ENCODE data around the gene ADAMTS9.

Gene ADAMTS9

DNA sequence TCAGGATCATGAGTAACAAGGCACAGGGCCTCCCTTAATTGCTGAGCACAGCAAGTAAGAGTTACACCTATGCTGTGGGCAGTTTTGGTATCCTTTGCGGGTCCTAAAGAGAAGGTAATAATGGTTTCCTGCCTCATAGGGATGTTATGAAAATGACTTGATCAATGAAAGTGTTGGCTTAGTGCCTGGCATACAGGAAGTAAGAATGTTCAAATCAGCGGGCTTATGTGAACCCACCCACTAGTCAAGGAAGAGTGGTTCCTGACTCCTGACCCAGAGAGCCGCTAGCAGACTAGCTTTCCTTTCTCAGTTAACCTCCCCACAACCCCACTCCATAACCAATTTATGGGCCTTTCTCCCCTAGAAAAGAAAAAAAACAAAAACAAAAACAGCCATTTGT is 5.2 kb upstream of the ADAMTS9 start:
- Mint-ChIP-seq H3K4me1 (no peaks in the 10 kb centered on the region), H3K36me3 (no peaks in the 10 kb centered on the region), H3K27ac (no peak overlapping the region), H3K4me3 (no peak overlapping the region), H3K27me3 (peaks cover 18% of the 10 kb centered on the region), H3K9me3 (peaks cover 4% of the 10 kb centered on the region)

DNA sequence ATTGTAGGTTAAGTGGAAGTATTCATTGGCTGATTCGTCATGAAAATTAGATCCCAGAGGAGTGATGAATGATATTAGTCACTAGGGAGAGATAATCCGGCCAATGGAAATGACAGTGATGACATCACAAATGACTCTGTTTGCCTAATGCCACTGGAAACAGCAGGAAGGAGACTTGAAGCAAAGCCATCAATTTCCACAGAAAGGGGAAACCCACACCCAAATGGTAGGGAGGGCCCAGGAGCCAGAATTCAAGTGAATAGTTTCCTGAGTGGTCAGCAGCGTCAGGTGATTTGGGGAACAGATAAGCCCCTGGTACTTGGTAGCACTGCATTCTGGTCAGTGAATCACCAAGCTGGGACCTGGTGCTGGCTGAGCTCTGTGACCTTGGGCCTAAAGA is 3.3 kb upstream of the ADAMTS9 start:
- peaks cover 4% of the 10 kb centered on the region for H3K9me3 Mint-ChIP-seq
- H3K27ac Mint-ChIP-seq = no peak overlapping the region
- no peaks in the 10 kb centered on the region for H3K36me3 Mint-ChIP-seq
- H3K27me3 Mint-ChIP-seq = peaks cover 29% of the 10 kb centered on the region
- peaks cover 11% of the 10 kb centered on the region for H3K4me1 Mint-ChIP-seq
- no peak overlapping the region for H3K4me3 Mint-ChIP-seq

DNA sequence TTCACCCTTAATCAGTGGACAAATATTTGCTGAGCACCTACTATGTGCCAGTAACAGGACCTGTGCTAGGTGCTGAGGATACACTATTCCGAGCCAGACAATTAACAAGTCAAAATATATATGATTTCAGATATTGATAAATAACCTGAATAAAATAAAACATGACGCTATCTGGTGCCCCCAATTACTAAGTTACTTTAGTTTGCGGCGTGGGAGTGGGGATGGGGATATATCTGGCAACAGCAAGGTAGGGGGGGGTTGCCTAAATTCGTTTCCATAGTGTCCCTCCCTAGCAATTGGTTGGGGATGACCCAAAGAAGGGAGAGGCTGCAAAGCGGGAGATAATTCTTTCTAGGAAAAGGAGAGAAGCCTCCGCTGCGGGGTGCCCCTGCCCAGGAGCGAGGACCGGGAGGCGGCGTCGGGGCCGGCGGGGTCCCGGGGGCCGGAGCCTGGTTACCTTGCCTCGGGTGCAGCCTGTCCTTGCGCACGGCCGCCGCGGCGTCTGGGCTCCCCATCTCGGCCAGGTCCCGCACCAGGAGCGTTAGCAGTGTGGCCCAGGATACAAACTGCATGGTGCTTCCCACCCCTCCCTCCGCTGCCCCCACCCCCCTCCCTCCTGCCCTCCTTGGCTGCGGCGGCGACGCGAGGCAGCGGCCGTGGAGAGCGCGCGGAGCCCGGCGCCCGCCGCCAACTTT is 567 bp downstream of the ADAMTS9 start:
- Mint-ChIP-seq H3K9me3 (peaks cover 2% of the 10 kb centered on the region), H3K36me3 (no peaks in the 10 kb centered on the region), H3K27ac (no peak overlapping the region), H3K27me3 (peaks cover 46% of the 10 kb centered on the region), H3K4me3 (no peak overlapping the region), H3K4me1 (peaks cover 11% of the 10 kb centered on the region)

DNA sequence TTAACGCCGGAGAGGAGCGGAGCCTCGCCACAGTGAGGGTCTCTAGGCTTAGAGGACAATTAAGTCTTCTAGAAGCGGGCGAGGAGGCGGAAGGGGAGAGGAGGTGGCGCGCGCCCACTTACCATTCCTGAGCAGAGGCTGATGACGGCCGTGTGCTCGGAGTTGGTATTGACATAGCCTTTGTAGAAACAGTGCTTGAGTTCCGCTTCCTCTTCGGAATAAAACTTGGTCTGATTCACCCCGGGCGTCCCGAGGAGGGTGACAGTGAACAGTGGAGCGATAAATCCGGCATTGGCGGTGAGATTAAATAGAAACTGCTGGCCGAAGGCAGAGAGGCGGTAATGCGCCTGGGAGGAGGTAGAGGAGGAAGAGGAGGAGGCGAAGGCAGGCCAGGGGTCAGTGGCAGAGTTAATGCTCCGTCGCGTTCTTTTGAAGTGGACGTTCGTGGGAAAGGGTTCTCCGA is 1.3 kb downstream of the ADAMTS9 start:
- no peak overlapping the region for H3K27ac Mint-ChIP-seq
- no peak overlapping the region for H3K4me3 Mint-ChIP-seq
- H3K4me1 Mint-ChIP-seq = peaks cover 11% of the 10 kb centered on the region
- H3K9me3 Mint-ChIP-seq = no peaks in the 10 kb centered on the region
- H3K27me3 Mint-ChIP-seq = peaks cover 43% of the 10 kb centered on the region
- no peaks in the 10 kb centered on the region for H3K36me3 Mint-ChIP-seq

DNA sequence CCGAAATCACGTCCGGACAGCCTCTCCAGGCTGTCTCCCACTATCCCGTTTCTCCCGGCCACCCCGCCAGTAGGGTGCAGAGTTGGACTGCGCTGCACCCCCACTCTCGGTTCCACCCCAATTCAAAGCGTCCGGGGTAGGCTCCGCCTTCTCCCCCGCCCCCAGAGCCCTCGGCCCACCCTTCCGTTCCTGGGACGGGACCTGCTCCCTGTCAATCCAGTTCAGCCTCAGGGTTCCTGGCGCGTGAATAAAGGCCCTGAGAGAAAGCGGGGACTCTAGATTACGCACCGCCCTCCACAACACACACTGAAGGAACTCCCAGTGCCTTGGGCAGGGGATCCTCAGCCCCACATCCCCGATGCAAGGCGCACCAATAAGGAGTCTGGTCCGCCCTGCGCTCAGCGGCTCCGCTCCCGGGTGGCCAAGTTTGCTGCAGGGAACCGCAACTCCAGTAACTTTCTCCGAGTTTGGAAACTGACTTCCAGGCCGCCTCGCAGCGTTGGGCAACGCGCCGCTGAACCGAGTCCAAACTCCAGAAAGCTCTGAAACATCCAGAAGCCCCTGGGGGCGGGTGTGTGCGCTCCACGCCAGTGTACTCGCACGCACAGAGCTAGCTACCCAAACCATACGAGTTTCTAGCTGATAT is 1.9 kb downstream of the ADAMTS9 start:
- Mint-ChIP-seq H3K4me1 (peaks cover 11% of the 10 kb centered on the region), H3K27ac (no peak overlapping the region), H3K4me3 (no peak overlapping the region), H3K27me3 (peaks cover 42% of the 10 kb centered on the region), H3K36me3 (no peaks in the 10 kb centered on the region), H3K9me3 (no peaks in the 10 kb centered on the region)

DNA sequence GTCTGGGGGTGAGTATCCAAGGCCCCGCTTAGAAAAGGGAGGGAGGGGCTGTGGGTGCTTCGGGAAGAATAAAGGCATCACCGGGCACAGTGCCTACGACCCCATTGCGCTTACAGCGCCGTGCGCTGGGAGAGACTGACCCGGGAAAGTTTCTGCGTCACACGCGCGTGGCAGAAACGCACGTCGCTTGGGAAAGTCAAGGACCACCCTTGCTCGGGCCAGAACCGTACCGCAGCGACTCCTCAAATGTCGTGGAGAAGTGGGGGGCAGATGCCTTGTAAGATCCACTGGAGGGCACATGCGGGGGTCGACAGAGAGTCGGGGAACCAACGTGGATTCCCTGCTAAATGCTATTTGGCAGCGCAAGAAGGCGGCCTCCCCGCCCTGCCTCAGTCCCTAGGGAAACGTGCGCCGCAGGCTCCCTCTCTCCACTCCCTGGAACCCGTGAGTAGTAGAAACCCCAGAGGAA is 2.4 kb downstream of the ADAMTS9 start:
- Mint-ChIP-seq H3K4me1 (peaks cover 11% of the 10 kb centered on the region), H3K27ac (no peak overlapping the region), H3K9me3 (no peaks in the 10 kb centered on the region), H3K36me3 (no peaks in the 10 kb centered on the region), H3K4me3 (no peak overlapping the region), H3K27me3 (peaks cover 39% of the 10 kb centered on the region)

DNA sequence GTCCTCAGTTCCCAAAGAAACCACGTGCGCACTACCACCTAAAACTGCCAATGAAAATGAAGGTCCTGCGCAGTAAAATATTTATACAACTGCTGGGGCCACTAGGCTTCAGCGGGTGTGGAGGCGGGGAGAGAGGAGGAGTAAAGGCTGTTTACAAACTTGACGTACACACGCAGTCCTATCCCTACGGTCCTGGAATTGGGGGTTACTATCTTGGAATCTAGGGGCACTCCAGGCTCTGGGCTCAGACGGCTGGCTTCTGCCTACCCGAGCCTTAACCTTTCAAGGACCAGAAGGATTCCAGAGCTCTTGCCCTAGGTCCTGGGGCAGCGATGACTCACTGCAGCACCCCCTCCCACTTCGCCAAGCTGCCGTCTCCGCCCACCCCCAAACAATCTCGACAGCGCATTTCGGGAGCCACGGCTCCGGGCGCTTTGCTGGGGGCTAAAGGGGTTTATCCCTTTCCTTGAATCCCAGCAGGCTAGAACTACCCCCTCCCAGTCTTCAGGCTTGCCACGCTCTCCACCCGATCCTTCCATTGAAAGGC is 3.0 kb downstream of the ADAMTS9 start:
- no peaks in the 10 kb centered on the region for H3K9me3 Mint-ChIP-seq
- no peak overlapping the region for H3K27ac Mint-ChIP-seq
- peaks cover 11% of the 10 kb centered on the region for H3K4me1 Mint-ChIP-seq
- H3K36me3 Mint-ChIP-seq = no peaks in the 10 kb centered on the region
- no peak overlapping the region for H3K4me3 Mint-ChIP-seq
- peaks cover 37% of the 10 kb centered on the region for H3K27me3 Mint-ChIP-seq

DNA sequence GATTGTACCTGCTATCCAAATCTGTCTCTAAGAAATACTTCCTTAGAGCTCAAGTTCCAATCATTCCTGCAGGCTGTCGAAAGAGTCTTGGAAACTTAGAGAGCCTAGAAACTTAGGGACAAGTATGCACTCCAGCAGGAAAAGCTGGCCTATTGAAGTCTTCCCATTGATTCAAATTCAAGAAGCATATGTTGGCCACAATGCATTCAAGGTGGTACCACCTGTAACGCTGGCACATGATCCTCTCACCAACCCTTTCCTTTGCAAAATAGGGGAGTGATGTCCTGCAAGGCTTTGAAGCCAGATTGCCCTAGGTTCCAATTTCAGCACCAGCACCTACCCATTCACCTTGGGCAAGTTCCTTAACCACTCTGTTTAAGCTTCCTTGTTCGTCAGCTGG is 6.0 kb downstream of the ADAMTS9 start:
- no peak overlapping the region for H3K4me3 Mint-ChIP-seq
- peaks cover 7% of the 10 kb centered on the region for H3K4me1 Mint-ChIP-seq

DNA sequence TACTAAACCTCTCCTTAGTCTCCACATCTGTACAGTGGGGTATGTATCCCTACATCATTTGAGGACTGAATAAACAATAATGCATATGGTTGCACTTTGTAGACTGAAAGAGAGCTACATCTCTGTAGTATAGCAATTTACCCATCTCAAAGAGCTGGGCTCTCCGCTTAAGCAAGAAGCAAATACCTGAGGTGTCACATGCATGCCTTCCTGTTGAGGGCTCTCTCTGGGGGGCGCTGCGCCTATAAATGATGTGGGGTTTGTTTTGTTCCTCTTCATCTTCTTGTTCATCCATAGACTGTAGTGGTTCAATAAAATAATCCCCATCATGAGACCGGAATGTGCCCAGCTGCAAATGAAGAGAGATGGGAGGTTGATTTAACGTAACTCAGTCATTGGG is 6.8 kb downstream of the ADAMTS9 start:
- peaks cover 18% of the 10 kb centered on the region for H3K27me3 Mint-ChIP-seq
- H3K27ac Mint-ChIP-seq = no peak overlapping the region
- H3K4me1 Mint-ChIP-seq = no peaks in the 10 kb centered on the region
- no peaks in the 10 kb centered on the region for H3K9me3 Mint-ChIP-seq
- no peaks in the 10 kb centered on the region for H3K36me3 Mint-ChIP-seq
- H3K4me3 Mint-ChIP-seq = no peak overlapping the region

More for the DNA sequence above, 6.0 kb downstream of the ADAMTS9 start:
- peaks cover 25% of the 10 kb centered on the region for H3K27me3 Mint-ChIP-seq
- H3K36me3 Mint-ChIP-seq = no peaks in the 10 kb centered on the region
- no peak overlapping the region for H3K27ac Mint-ChIP-seq
- no peaks in the 10 kb centered on the region for H3K9me3 Mint-ChIP-seq

DNA sequence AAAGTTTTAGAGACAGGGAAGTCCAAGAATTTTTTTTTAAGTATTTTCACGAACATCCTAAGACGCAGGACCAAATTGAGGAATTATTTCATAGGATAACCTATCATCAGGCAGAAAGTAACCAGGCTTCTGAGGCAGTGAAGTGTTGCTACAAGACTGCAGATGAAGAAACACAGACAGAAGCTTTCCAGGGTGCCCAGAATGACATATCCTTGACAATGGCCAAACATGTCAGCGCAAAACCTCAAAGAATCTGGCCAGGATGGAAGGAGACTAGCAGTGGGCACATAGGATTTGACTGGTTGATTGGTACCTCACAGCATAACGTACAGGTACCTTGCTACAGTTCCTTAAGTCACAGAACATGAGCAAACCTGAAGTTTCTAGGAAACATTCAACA is 7.5 kb downstream of the ADAMTS9 start:
- no peak overlapping the region for H3K4me3 Mint-ChIP-seq
- H3K27ac Mint-ChIP-seq = no peak overlapping the region
- H3K9me3 Mint-ChIP-seq = no peaks in the 10 kb centered on the region
- H3K4me1 Mint-ChIP-seq = no peaks in the 10 kb centered on the region
- H3K27me3 Mint-ChIP-seq = peaks cover 16% of the 10 kb centered on the region
- no peaks in the 10 kb centered on the region for H3K36me3 Mint-ChIP-seq

DNA sequence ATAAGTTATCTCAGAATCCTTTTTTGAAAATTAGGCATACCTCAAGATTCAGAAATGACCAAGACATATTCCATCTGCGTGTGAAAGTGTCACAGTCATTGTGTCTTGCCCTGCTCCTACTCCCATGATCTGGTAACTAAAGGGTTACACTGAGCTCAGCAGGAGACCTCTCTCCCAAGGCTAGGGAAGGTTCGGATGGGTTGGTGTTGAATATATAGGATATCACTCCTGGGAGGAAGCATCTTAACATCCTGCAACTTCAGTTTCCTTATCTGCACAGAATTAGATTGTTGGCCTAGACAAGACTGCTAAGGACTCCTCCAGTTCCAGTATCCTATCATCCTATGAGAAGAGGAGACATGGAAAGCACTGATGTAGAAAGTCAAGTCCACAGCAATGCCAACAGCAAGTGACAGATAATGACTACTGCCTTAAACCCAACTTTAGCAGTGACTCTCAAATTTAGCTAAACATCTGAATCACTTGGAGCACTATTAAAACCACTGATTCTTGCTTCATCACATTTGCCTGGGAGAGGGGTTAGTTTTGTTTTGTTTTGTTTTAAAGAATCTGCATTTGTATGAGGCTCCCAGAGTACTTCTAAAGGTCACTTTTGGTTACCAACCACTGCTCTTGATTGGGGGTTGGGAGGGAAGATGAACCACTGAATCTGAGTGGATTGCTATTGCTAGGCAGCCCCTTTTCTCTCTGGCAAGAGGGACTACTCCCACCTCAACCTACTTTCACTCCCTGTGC is 9.7 kb downstream of the ADAMTS9 start:
- H3K27me3 Mint-ChIP-seq = no peaks in the 10 kb centered on the region
- no peak overlapping the region for H3K27ac Mint-ChIP-seq
- no peaks in the 10 kb centered on the region for H3K4me1 Mint-ChIP-seq
- no peaks in the 10 kb centered on the region for H3K9me3 Mint-ChIP-seq
- H3K36me3 Mint-ChIP-seq = no peaks in the 10 kb centered on the region
- no peak overlapping the region for H3K4me3 Mint-ChIP-seq

DNA sequence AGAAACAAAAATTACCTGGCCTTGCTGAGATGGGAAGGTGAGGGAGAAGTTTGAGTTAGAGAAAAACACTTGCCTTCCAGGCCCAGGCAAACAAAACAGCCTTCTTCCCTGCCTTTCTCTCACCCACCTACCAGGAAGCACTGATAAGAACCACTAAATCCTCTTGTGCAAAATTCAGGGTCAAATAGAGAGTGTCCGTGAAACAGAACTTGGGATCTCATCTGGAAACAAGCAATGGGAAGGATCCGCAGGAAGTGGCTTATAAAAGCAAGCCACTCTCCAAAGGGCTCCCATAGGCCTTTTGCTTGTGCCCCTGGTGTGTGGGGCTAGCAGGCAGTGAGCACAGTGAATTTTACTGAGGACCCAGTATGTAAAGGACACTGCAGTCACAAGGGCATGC is 11.0 kb downstream of the ADAMTS9 start:
- H3K36me3 Mint-ChIP-seq = no peaks in the 10 kb centered on the region
- H3K4me1 Mint-ChIP-seq = no peaks in the 10 kb centered on the region
- H3K4me3 Mint-ChIP-seq = no peak overlapping the region
- H3K27me3 Mint-ChIP-seq = no peaks in the 10 kb centered on the region
- H3K27ac Mint-ChIP-seq = no peak overlapping the region
- no peaks in the 10 kb centered on the region for H3K9me3 Mint-ChIP-seq

DNA sequence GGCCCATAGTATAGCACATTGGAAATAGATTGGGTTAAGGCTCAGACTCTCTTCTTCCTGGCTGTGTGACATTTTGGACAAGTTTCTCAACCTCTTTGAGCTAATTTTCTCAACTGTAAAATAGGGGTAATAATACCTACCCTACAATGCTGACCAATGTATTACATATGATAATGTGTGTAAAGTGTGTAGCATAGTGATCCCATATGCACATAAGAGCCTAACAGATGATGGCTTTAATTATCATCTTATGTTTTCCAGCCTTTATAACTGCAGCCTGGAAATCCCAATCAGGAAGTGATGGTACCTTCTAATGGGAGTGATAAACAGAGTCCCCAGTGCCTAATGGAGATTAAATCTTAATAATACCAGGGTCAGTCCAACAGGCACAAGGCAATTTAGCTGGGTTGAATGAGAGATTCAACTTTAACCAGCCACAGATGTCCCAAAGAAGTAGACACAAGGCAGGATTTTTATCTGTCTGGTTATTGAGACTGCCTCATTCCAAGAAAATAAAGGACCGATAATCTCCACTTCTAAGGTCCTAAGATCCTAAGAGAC is 12.0 kb downstream of the ADAMTS9 start:
- Mint-ChIP-seq H3K27me3 (no peaks in the 10 kb centered on the region), H3K4me3 (no peak overlapping the region), H3K9me3 (no peaks in the 10 kb centered on the region), H3K27ac (no peak overlapping the region), H3K4me1 (no peaks in the 10 kb centered on the region), H3K36me3 (no peaks in the 10 kb centered on the region)

DNA sequence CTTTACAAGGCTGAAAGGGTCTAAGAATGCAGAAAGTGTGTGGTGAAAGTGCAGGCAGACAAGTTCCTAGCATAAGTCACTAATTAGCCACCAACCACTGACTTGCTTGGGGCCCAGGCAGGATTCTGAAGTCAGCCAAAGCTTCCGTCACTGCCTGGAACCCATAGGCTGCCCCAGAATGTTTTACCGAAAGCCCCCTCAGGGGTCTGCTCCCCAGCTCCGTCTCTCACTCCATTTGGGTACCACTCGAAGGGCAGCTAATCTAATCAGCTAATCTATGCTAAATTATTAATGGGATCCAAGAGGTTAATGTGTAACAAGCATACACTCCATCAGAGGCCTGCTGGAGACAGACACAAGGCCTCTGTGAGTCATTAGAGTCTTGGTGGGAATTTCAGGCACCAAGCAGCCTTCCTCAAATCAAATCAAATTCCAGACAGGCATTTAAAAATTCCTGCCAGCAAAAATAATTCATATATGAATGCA is 13.2 kb downstream of the ADAMTS9 start:
- H3K36me3 Mint-ChIP-seq = no peaks in the 10 kb centered on the region
- H3K27ac Mint-ChIP-seq = no peak overlapping the region
- no peaks in the 10 kb centered on the region for H3K4me1 Mint-ChIP-seq
- no peaks in the 10 kb centered on the region for H3K9me3 Mint-ChIP-seq
- H3K27me3 Mint-ChIP-seq = no peaks in the 10 kb centered on the region
- no peak overlapping the region for H3K4me3 Mint-ChIP-seq

DNA sequence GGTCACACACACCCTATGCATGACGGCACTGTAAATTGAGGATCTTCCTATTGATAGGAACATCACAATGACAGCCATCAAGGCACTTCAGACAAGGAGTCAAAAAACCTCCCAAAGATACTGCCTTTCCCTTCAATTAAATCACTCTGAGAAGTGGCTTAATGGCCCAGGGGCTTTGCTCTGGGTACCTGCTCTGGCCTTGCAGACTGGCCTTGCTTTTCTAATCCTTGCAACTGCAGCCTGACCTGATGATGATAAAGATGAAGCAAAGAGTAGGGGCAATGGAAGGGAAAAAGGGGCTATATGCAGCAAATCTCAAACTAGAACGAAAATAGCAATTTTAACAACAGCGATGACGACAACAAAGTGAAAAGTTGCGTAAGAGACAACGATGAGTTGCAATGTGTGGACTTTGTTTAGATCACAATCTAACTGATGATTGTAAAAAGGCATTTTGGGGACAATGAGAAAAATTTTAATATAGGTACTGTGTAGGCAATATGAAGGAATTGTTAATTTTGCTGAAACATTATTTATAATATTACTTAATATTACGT is 14.6 kb downstream of the ADAMTS9 start:
- Mint-ChIP-seq H3K4me3 (no peak overlapping the region), H3K27me3 (no peaks in the 10 kb centered on the region), H3K4me1 (no peaks in the 10 kb centered on the region), H3K9me3 (no peaks in the 10 kb centered on the region), H3K27ac (no peak overlapping the region), H3K36me3 (no peaks in the 10 kb centered on the region)

Data from activated naive CD4-positive, alpha-beta T cell treated with anti-CD3 and anti-CD28 coated beads, Interleukin-2, amount 50 U/mL, for 24 hours (primary cell).